Measurements from ENCODE around the gene UNC13A.

UNC13A gene

GRCh38 chr19:17680230-17680722, 7.9 kb downstream of the UNC13A start:
- TF ChIP-seq REST (IDR thresholded peaks at IDR 0.05; ENCODE audit: insufficient read depth in 1 of 2, low read depth in 2 of 2, low read length in 2 of 2) (no peak), FOXP2 (optimal IDR thresholded peaks at IDR 0.05; ENCODE audit: borderline replicate concordance, extremely low read depth, extremely low read length, insufficient read depth) (no peak), POLR2AphosphoS5 (IDR thresholded peaks at IDR 0.05; ENCODE audit: low read depth, low read length) (no peak), SIN3A (IDR thresholded peaks at IDR 0.05; ENCODE audit: borderline replicate concordance, insufficient read depth, low read length) (no peak), TAF1 (IDR thresholded peaks at IDR 0.05; ENCODE audit: borderline replicate concordance, insufficient read depth, low read length) (no peak)

DNA sequence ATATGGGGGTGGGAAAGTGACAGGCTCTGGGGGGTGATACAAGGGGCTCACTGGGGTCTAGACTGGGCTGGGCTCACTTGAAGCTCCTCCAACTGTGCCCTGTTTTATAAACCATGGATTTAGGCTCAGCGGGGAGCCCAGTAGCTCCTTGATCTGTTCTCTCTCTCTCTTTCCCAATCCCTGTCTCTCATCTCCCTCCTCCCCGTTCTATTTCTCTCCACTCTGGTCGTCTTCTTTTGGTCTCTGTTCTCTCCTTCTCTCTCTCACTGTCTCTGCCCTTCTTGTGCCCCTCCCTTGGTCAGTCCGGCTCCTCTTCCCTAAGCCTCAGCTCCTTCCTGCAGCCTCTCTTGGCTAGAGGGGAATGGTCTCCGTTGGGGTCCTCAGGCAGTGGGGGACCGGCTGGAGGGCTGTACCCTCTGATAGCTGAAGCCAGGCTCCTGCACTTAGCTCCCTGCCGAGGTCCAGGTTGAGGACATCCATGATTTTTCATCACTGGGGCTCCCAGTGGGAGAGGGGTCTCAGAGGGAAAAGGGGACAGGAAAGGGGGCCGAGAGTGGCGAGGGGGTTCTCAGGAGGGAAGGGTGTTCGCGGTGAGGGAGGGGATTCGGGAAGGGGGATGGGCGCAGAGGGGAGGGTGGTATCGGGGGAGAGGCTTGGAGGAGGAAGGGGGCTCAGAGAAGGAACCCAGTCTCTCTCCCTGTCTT, 8.5 kb downstream of the UNC13A start:
- TF ChIP-seq FOXP2 (optimal IDR thresholded peaks at IDR 0.05; ENCODE audit: borderline replicate concordance, extremely low read depth, extremely low read length, insufficient read depth) (no peak), SIN3A (IDR thresholded peaks at IDR 0.05; ENCODE audit: borderline replicate concordance, insufficient read depth, low read length) (no peak), POLR2AphosphoS5 (IDR thresholded peaks at IDR 0.05; ENCODE audit: low read depth, low read length) (no peak), TAF1 (IDR thresholded peaks at IDR 0.05; ENCODE audit: borderline replicate concordance, insufficient read depth, low read length) (no peak), REST (IDR thresholded peaks at IDR 0.05; ENCODE audit: insufficient read depth in 1 of 2, low read depth in 2 of 2, low read length in 2 of 2) (no peak)

DNA sequence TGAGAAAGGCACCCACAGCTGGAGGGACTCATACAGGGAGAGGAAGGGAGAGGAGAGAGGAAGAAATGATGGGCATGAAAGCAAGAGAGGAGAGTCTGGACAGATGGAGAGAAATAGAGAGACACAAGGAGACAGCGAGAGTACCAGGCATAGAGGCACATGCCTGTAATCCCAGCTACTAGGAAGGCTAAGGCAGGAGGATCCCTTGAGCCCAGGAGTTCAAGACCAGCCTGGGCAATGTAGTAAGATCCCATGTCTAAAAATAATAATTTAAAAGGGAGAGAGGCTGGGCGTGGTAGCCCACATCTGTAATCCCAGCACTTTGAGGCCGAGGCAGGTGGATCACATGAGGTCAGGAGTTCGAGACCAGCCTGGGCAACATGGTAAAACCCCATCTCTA, 9.3 kb downstream of the UNC13A start:
- TF ChIP-seq TAF1 (IDR thresholded peaks at IDR 0.05; ENCODE audit: borderline replicate concordance, insufficient read depth, low read length) = no peak
- TF ChIP-seq REST (IDR thresholded peaks at IDR 0.05; ENCODE audit: insufficient read depth in 1 of 2, low read depth in 2 of 2, low read length in 2 of 2) = no peak
- no peak for TF ChIP-seq POLR2AphosphoS5 (IDR thresholded peaks at IDR 0.05; ENCODE audit: low read depth, low read length)
- TF ChIP-seq SIN3A (IDR thresholded peaks at IDR 0.05; ENCODE audit: borderline replicate concordance, insufficient read depth, low read length) = no peak
- no peak for TF ChIP-seq FOXP2 (optimal IDR thresholded peaks at IDR 0.05; ENCODE audit: borderline replicate concordance, extremely low read depth, extremely low read length, insufficient read depth)

GRCh38 chr19:17677002-17677401, 11.2 kb downstream of the UNC13A start:
- TF ChIP-seq FOXP2 (optimal IDR thresholded peaks at IDR 0.05; ENCODE audit: borderline replicate concordance, extremely low read depth, extremely low read length, insufficient read depth) = no peak
- no peak for TF ChIP-seq TAF1 (IDR thresholded peaks at IDR 0.05; ENCODE audit: borderline replicate concordance, insufficient read depth, low read length)
- TF ChIP-seq REST (IDR thresholded peaks at IDR 0.05; ENCODE audit: insufficient read depth in 1 of 2, low read depth in 2 of 2, low read length in 2 of 2) = no peak
- no peak for TF ChIP-seq SIN3A (IDR thresholded peaks at IDR 0.05; ENCODE audit: borderline replicate concordance, insufficient read depth, low read length)
- TF ChIP-seq POLR2AphosphoS5 (IDR thresholded peaks at IDR 0.05; ENCODE audit: low read depth, low read length) = no peak

Data from PFSK-1 (cell line).